Tongue (tissue), 2 donors: ENCODE measurements around the gene PACSIN1. TPM values are rescaled to one million over a fixed set of nuclear protein-coding genes. Genes with fewer than 3 reads are reported as not detected.

Source experiments
- DNase-seq: peaks from one replicate; pipeline ENCODE4 v3.0.0-alpha.2; 2015
- total RNA-seq: library from RNA; depleted of rRNA; stranded (reverse); fragments of >200 nt; gene quantifications from one replicate; pipeline ENCODE4 v1.2.3, GENCODE V29; 2014

Gene PACSIN1
- total RNA-seq, 1 donor from 2014 or later = 0.10 TPM

DNA sequence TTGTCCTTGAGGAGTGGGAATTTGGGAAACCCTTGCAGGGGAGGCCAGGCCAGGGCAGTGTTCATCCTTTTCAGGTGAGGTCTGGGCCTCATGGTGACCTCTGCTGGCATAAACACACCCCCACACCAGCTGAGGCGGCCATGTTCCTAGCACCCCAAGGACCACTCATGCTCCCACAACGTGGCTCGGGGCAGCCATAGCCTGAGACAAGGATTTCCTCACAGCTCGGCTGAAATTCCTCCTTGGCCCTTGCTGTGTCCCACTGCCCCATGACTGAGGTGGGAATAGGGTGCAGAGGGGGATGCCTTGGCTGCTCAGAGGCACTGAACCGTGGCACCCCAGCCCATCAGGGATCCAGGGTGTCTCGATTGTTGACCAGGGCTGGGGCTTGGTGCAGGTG lies 117.6 kb downstream of the PACSIN1 start:
- DNase-seq = no peak

DNA sequence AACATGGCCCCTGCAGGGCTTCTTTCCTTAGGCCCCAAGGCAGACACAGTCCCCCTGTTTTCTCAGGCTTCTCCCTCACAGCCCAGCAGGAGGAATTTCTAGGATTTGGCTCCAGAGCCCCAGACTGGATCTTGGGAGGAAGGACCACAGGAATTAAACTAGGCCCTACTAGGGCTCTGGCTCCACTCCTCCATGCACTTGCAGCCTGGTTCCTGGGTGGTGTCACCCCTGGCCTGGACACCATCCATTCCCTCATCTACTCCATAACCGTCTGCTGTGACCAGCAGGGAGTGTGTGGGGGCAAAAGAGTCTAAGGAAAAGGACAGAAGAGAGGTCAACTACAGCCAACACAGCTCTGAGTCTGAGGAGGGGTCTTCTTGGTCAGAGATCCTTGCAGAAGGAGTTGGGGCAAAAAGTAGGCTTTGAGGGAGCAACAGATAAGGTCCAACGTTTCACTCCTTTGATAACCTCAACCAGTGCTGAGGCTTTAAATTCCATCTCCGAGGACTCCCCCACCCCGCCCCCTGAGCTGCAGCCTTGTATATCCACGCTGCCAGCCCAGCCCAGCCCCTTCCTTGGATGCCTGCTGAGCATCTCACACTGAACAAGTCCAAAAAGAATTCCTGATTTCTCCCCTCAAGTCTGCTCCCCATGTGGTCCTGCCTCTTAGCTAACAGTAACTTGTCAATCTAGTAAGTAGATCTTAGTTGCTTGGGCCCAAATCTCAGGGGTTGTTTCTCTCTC lies 118.2 kb downstream of the PACSIN1 start:
- no peak for DNase-seq

DNA sequence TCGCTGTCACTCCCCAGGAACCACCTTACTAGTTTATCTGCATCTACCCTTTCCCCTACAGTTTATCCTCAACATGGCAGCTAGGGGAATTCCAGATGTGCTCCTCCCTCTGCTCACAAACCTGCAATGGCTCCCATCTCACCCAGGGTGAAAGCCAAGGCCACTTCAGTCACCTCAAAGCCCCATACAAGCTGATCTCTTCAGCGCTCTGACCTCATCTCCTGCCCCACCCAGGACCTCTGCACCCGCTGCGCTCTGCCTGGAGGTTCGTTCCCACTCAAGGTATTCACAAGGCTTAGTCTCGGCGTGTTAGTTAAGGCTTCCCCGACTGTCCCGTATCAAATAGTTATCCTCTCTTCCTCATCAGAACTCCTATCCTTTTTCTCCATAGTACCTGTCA lies 118.8 kb downstream of the PACSIN1 start:
- no peak for DNase-seq

Other genes with a start within 250 kb of the PACSIN1 start
- gene HMGA1, start 229.2 kb upstream of the PACSIN1 start, total RNA-seq = 30.4 TPM
- 5.2 TPM for gene SMIM29, start 217.1 kb upstream of the PACSIN1 start, total RNA-seq
- gene NUDT3, start 73.4 kb upstream of the PACSIN1 start, total RNA-seq = 65.0 TPM
- gene RPS10, start 40.0 kb upstream of the PACSIN1 start, total RNA-seq = 1,790 TPM
- gene SPDEF, start 90.3 kb downstream of the PACSIN1 start, total RNA-seq = 6.1 TPM
- 54.2 TPM for gene ILRUN, start 230.7 kb downstream of the PACSIN1 start, total RNA-seq